B cell (primary cell): ENCODE data around the gene LNPK. TPM values are rescaled to one million over a fixed set of nuclear protein-coding genes. Genes with fewer than 3 reads are reported as not detected.
"Not testable (repeated sequence)": the region's sequence is repeated elsewhere in the genome, so short reads cannot be mapped to it uniquely, and the experiment has no call there.

ENCODE experiments used
- ATAC-seq: fragments of 200-7000 bp; cut with Tn5 transposase; one replicate; pipeline ENCODE4 v1.10.0; 2021; ENCODE audit warnings: low read depth, mild to moderate bottlenecking, moderate number of reproducible peaks, moderate library complexity
- CTCF ChIA-PET: fragments of 350-600 bp; sonication (Branson Sonifier 250); formaldehyde crosslinking; loops from one replicate; lab custom pipeline; 2021; ENCODE audit warnings: antibody characterized with exemption, inconsistent platforms; lab: Charles Lee
- POLR2A ChIA-PET: fragments of 350-600 bp; sonication (Branson Sonifier 250); formaldehyde crosslinking; loops from one replicate; lab custom pipeline; 2021; ENCODE audit warnings: antibody characterized with exemption; lab: Charles Lee
- DNase-seq: peaks from one replicate; pipeline ENCODE4 v3.0.0; 2013
- H2AFZ ChIP-seq: 2 replicates; pipeline ENCODE4 v1.6.1; 2012; ENCODE audit warnings: mild to moderate bottlenecking, low read depth, low read length; ENCODE audit not compliant: insufficient read depth, poor library complexity, severe bottlenecking
- H3K27ac ChIP-seq, 2 donors: 1 replicate in 1 of 2; 2 replicates in 1 of 2; pipeline ENCODE4 v1.5.1; 2012 to 2013; ENCODE audit warnings: low read length in 2 of 2, mild to moderate bottlenecking in 2 of 2, moderate library complexity in 1 of 2
- H3K27me3 ChIP-seq, 4 experiments: fragments of 200-600 bp in 1 of 4; sonication (generic) in 1 of 4; replicated peaks in 1 of 4; 1 replicate in 2 of 4; 2 replicates in 2 of 4; pipeline versions ENCODE4 v1.6.1 to v1.7.0; 2013 to 2016; ENCODE audit warnings: low read length in 3 of 4, mild to moderate bottlenecking in 2 of 4, mixed read lengths in 1 of 4, moderate library complexity in 1 of 4; ENCODE audit not compliant: insufficient read depth in 4 of 4, control insufficient read depth in 3 of 4; ENCODE audit errors: control extremely low read depth in 1 of 4
- H3K36me3 ChIP-seq, 2 experiments: replicated peaks in 1 of 2; 1 replicate in 1 of 2; 2 replicates in 1 of 2; pipeline versions ENCODE4 v1.6.1 to v1.7.1; 2013; ENCODE audit warnings: low read length in 1 of 2; ENCODE audit not compliant: insufficient read depth in 2 of 2, control insufficient read depth in 1 of 2; ENCODE audit errors: control extremely low read depth in 1 of 2, extremely low read depth in 1 of 2
- H3K4me1 ChIP-seq, 2 donors: fragments of 200-600 bp in 1 of 2; sonication (generic) in 1 of 2; 1 replicate in 1 of 2; 2 replicates in 1 of 2; pipeline versions ENCODE4 v1.5.1 to v1.6.1; 2013 to 2017; ENCODE audit warnings: low read length in 2 of 2; ENCODE audit not compliant: control insufficient read depth in 2 of 2, insufficient read depth in 2 of 2
- H3K4me2 ChIP-seq: replicated peaks from 2 replicates; pipeline ENCODE3; 2012; ENCODE audit warnings: mild to moderate bottlenecking, low read depth, low read length; ENCODE audit not compliant: poor library complexity, severe bottlenecking
- H3K4me3 ChIP-seq, 5 experiments: fragments of 200-600 bp in 1 of 5; sonication (generic) in 1 of 5; 1 replicate in 3 of 5; 2 replicates in 2 of 5; pipeline versions ENCODE4 v1.5.1 to v1.7.0; 2011 to 2016; ENCODE audit warnings: low read length in 4 of 5, mild to moderate bottlenecking in 4 of 5, low read depth in 2 of 5, control low read depth in 1 of 5, moderate library complexity in 1 of 5; ENCODE audit not compliant: insufficient read depth in 1 of 5; ENCODE audit errors: control extremely low read depth in 1 of 5, extremely low read depth in 1 of 5
- H3K79me2 ChIP-seq: fragments of 200-600 bp; sonication (generic); one replicate; pipeline ENCODE4 v1.6.0; 2016; ENCODE audit warnings: low read length; ENCODE audit not compliant: control insufficient read depth, insufficient read depth
- H3K9ac ChIP-seq: fragments of 200-600 bp; sonication (generic); 2 replicates; pipeline ENCODE4 v1.6.1; 2017; ENCODE audit warnings: mild to moderate bottlenecking, low read length, moderate library complexity
- H3K9me3 ChIP-seq, 3 donors: one replicate each; pipeline versions ENCODE4 v1.6.1 to v1.7.1; 2013; ENCODE audit warnings: low read length in 2 of 3; ENCODE audit not compliant: control insufficient read depth in 2 of 3, insufficient read depth in 1 of 3; ENCODE audit errors: control extremely low read depth in 1 of 3
- H4K20me1 ChIP-seq: 2 replicates; pipeline ENCODE4 v1.6.0; 2012; ENCODE audit warnings: mild to moderate bottlenecking, low read length; ENCODE audit not compliant: insufficient read depth, control insufficient read depth, poor library complexity, severe bottlenecking
- H3K27ac Mint-ChIP-seq: one replicate; pipeline ENCODE4 v1.8.0; 2021; ENCODE audit warnings: mixed read lengths
- H3K27me3 Mint-ChIP-seq: one replicate; pipeline ENCODE4 v1.8.0; 2021; ENCODE audit warnings: mixed read lengths
- H3K4me1 Mint-ChIP-seq: one replicate; pipeline ENCODE4 v1.8.0; 2021; ENCODE audit warnings: mixed read lengths
- H3K4me3 Mint-ChIP-seq: one replicate; pipeline ENCODE4 v1.8.0; 2021; ENCODE audit warnings: mixed read lengths
- H3K9me3 Mint-ChIP-seq: one replicate; pipeline ENCODE4 v1.8.0; 2022; ENCODE audit warnings: mixed read lengths; ENCODE audit not compliant: insufficient read depth
- CTCF ChIP-seq: fragments of 200-600 bp; IDR thresholded peaks from one replicate; pipeline ENCODE4 v1.8.0; 2022; ENCODE audit warnings: antibody characterized with exemption, mild to moderate bottlenecking
- EZH2 ChIP-seq: IDR thresholded peaks from 2 replicates; pipeline ENCODE4 v1.6.1; 2012; ENCODE audit warnings: borderline replicate concordance, low read depth, mild to moderate bottlenecking, moderate library complexity, low read length; ENCODE audit not compliant: insufficient read depth, poor library complexity, severe bottlenecking
- WGBS: methylation state at CpG from one replicate; pipeline ENCODE4 v1.1.5; 2013; ENCODE audit warnings: missing lambda C conversion rate; ENCODE audit not compliant: insufficient coverage; 5-methylcytosine and 5-hydroxymethylcytosine counted together
- intact Hi-C: fragments of 100-400 bp; cut with micrococcal nuclease; formaldehyde crosslinking; loops from one replicate; pipeline ENCODE4 v1.10.0; 2022
- polyA plus RNA-seq: library from polyadenylated mRNA; depleted of rRNA; stranded (reverse); fragments of >200 nt; gene quantifications from 2 replicates; pipeline ENCODE4 v1.2.3, GENCODE V29; 2012
- total RNA-seq, 2 donors: library from RNA; stranded (reverse); fragments of 120-200 nt in 1 of 2; gene quantifications; 1 replicate in 1 of 2; 2 replicates in 1 of 2; pipeline versions ENCODE4 v1.2.3 to v1.2.4, GENCODE V29; 2013 to 2022

The LNPK gene
- total and polyA plus RNA-seq, 2 donors (not counting 1 experiment from before 2014, with no cell fraction given), result 3.2 to 15.9 TPM

GRCh38 chr2:175918935-175919334 is 83.1 kb downstream of the LNPK start:
- TF ChIP-seq EZH2 (no peak), CTCF (no peak)
- ATAC-seq, result no peak

GRCh38 chr2:175914846-175915245 is 87.2 kb downstream of the LNPK start:
- Histone ChIP-seq H3K4me1 (no peaks in the 10 kb centered on the region), H3K27me3 (no peaks in the 10 kb centered on the region), H3K36me3 (no peaks in the 10 kb centered on the region), H3K9me3 (no peaks in the 10 kb centered on the region), H4K20me1 (no peaks in the 10 kb centered on the region), H2AFZ (no peak overlapping the region), H3K4me2 (no peak overlapping the region), H3K79me2 (no peaks in the 10 kb centered on the region), H3K9ac (no peak overlapping the region), H3K4me3 (no peak overlapping the region), H3K27ac (no peak overlapping the region)
- H3K9me3 Mint-ChIP-seq, result no peaks in the 10 kb centered on the region
- POLR2A ChIA-PET, result no interaction called here
- H3K4me3 Mint-ChIP-seq, result no peak overlapping the region
- no peak for TF ChIP-seq EZH2
- no peak for TF ChIP-seq CTCF
- no CpG with 5 or more reads among the region's 3 CpGs for WGBS
- ATAC-seq, result no peak
- no peaks in the 10 kb centered on the region for H3K4me1 Mint-ChIP-seq
- no peak overlapping the region for H3K27ac Mint-ChIP-seq
- intact Hi-C loops, result no loop called here
- H3K27me3 Mint-ChIP-seq, result peaks cover 19% of the 10 kb centered on the region
- CTCF ChIA-PET, result no interaction called here
- DNase-seq, result no peak

More at GRCh38 chr2:175918935-175919334, 83.1 kb downstream of the LNPK start:
- Histone ChIP-seq H3K79me2 (no peaks in the 10 kb centered on the region), H2AFZ (no peak overlapping the region), H3K27me3 (no peaks in the 10 kb centered on the region), H3K4me3 (no peak overlapping the region), H3K36me3 (no peaks in the 10 kb centered on the region), H3K9me3 (no peaks in the 10 kb centered on the region), H3K27ac (no peak overlapping the region), H3K4me2 (no peak overlapping the region), H3K9ac (no peak overlapping the region), H3K4me1 (no peaks in the 10 kb centered on the region), H4K20me1 (no peaks in the 10 kb centered on the region)
- no peaks in the 10 kb centered on the region for H3K4me1 Mint-ChIP-seq
- peaks cover 11% of the 10 kb centered on the region for H3K27me3 Mint-ChIP-seq
- H3K27ac Mint-ChIP-seq, result no peak overlapping the region
- H3K9me3 Mint-ChIP-seq, result no peaks in the 10 kb centered on the region
- 100% methylated on average over 2 of the region's 3 CpGs for WGBS
- CTCF ChIA-PET, result no interaction called here
- POLR2A ChIA-PET, result no interaction called here
- DNase-seq, result no peak
- intact Hi-C loops, result no loop called here
- no peak overlapping the region for H3K4me3 Mint-ChIP-seq

GRCh38 chr2:175913849-175914743 is 88.0 kb downstream of the LNPK start:
- ATAC-seq, H3K4me3 ChIP-seq, H3K27me3 ChIP-seq, CTCF ChIA-PET, H3K9ac ChIP-seq, intact Hi-C loops, H3K9me3 Mint-ChIP-seq, H3K27ac Mint-ChIP-seq, H3K4me1 Mint-ChIP-seq, DNase-seq, H3K4me3 Mint-ChIP-seq, H2AFZ ChIP-seq, H3K27ac ChIP-seq, H3K4me1 ChIP-seq, H3K36me3 ChIP-seq, H3K9me3 ChIP-seq, H4K20me1 ChIP-seq, H3K4me2 ChIP-seq, POLR2A ChIA-PET, H3K79me2 ChIP-seq: not testable (repeated sequence)
- 84% methylated on average over 8 of the region's 12 CpGs for WGBS
- H3K27me3 Mint-ChIP-seq, result peaks cover 19% of the 10 kb centered on the region
